ENCODE data around the gene CSNK2B. TPM values are rescaled to one million over a fixed set of nuclear protein-coding genes. Genes with fewer than 3 reads are reported as not detected.

The CSNK2B gene
- total and polyA plus RNA-seq, 9 of the 15 experiments (the other 6 are each of a cell fraction or from before 2014, with no cell fraction given): 120 to 1,126 (median 529) TPM

- TF ChIP-seq CHD1 (IDR thresholded peaks at IDR 0.05; ENCODE audit: low read length) (no peak), NFYB (IDR thresholded peaks at IDR 0.05; ENCODE audit: extremely low read depth, insufficient read length) (no peak), ZFP30 (CRISPR knock-in tag; IDR thresholded peaks at IDR 0.05; ENCODE audit: borderline replicate concordance) (no peak), E2F5 (CRISPR knock-in tag; IDR thresholded peaks at IDR 0.05) (no peak), CBX1 (IDR thresholded peaks at IDR 0.05; ENCODE audit: low read depth) (no peak), PURB (CRISPR knock-in tag; IDR thresholded peaks at IDR 0.05; ENCODE audit: low read depth) (no peak), TEAD1 (CRISPR knock-in tag; IDR thresholded peaks at IDR 0.05) (no peak), CTCFL (IDR thresholded peaks at IDR 0.05; ENCODE audit: borderline replicate concordance, insufficient read depth, low read depth, low read length, poor library complexity, severe bottlenecking) (peak; percentile 92), SAP30 (IDR thresholded peaks at IDR 0.05; ENCODE audit: borderline replicate concordance, insufficient read depth, low read depth, low read length, poor library complexity, severe bottlenecking) (no peak), NFIC (IDR thresholded peaks at IDR 0.05) (no peak), POLR2AphosphoS2 (IDR thresholded peaks at IDR 0.05; ENCODE audit: low read length) (no peak), CBFA2T3 (IDR thresholded peaks at IDR 0.05) (no peak), GTF2B (IDR thresholded peaks at IDR 0.05; ENCODE audit: extremely low read depth, insufficient read length) (no peak), SNAPC5 (CRISPR knock-in tag; IDR thresholded peaks at IDR 0.05) (no peak), MXD1 (CRISPR knock-in tag; IDR thresholded peaks at IDR 0.05; ENCODE audit: borderline replicate concordance, poor library complexity, severe bottlenecking) (no peak), STAT5A (IDR thresholded peaks at IDR 0.05; ENCODE audit: borderline replicate concordance, low read length) (no peak; the same call in none of the 2 replicates), ZNF589 (CRISPR knock-in tag; IDR thresholded peaks at IDR 0.05; ENCODE audit: low read depth) (no peak), ELF2 (CRISPR knock-in tag; IDR thresholded peaks at IDR 0.05) (no peak), MTA2 (IDR thresholded peaks at IDR 0.05; ENCODE audit: low read depth) (no peak)
Measured at GRCh38 chr6:31717499-31718222, 51.8 kb downstream of the CSNK2B start (continued).
